ENCODE measurements around the gene GNB1L. TPM values are rescaled to one million over a fixed set of nuclear protein-coding genes. Genes with fewer than 3 reads are reported as not detected.

GNB1L gene
- total RNA-seq, 1 experiment from 2014 or later: 15.8 TPM

DNA sequence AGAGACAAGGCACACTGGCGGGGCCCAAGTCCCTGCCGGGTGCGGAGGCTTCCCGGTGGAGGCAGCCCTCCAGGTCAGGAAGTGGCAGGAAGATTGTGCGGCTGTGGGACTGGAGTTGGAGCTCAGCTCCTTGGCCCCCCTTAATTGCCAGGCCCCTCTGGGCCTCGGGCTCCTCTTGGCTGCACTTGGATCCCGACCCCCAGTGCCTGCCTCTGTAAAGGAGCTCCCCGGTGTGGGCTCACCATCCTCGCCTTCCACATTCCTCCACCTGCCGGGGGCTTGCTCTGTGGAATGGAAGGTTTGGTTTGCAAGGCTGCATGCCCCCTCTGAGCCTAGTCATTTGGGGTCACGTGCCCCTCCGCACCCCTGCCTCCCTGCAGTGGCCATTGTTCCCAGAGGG lies 48.8 kb upstream of the GNB1L start:
- no peaks in the 10 kb centered on the region for H3K9me3 Mint-ChIP-seq (ENCODE audit: unreplicated experiment)
- CTCF ChIA-PET: interaction anchor here (1.1 kb wide), 1 partner anchor 173 kb away, joined by 3 read pairs; no protein-coding TSS in a partner anchor
- no peaks in the 10 kb centered on the region for H3K4me1 Mint-ChIP-seq (ENCODE audit: low read depth, unreplicated experiment)
- intact Hi-C loops (cut with micrococcal nuclease; ENCODE audit: unreplicated experiment): no loop called here
- no peaks in the 10 kb centered on the region for H3K27me3 Mint-ChIP-seq (ENCODE audit: insufficient read depth, unreplicated experiment)
- POLR2A ChIA-PET: no interaction called here
- Histone ChIP-seq H3K4me1 (no peaks in the 10 kb centered on the region), H3K9me3 (no peaks in the 10 kb centered on the region), H3K36me3 (ENCODE audit: control insufficient read depth, insufficient read depth, low read length) (no peaks in the 10 kb centered on the region), H3K27me3 (replicated peaks; ENCODE audit: control insufficient read depth, insufficient read depth, low read length) (no peaks in the 10 kb centered on the region), H3K4me3 (ENCODE audit: low read depth, low read length) (no peak overlapping the region)
- no peak for DNase-seq
- no peaks in the 10 kb centered on the region for H3K36me3 Mint-ChIP-seq (ENCODE audit: insufficient read depth, unreplicated experiment)
- TF ChIP-seq, protein P1, sequence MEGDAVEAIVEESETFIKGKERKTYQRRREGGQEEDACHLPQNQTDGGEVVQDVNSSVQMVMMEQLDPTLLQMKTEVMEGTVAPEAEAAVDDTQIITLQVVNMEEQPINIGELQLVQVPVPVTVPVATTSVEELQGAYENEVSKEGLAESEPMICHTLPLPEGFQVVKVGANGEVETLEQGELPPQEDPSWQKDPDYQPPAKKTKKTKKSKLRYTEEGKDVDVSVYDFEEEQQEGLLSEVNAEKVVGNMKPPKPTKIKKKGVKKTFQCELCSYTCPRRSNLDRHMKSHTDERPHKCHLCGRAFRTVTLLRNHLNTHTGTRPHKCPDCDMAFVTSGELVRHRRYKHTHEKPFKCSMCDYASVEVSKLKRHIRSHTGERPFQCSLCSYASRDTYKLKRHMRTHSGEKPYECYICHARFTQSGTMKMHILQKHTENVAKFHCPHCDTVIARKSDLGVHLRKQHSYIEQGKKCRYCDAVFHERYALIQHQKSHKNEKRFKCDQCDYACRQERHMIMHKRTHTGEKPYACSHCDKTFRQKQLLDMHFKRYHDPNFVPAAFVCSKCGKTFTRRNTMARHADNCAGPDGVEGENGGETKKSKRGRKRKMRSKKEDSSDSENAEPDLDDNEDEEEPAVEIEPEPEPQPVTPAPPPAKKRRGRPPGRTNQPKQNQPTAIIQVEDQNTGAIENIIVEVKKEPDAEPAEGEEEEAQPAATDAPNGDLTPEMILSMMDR (IDR thresholded peaks at IDR 0.05; ENCODE audit: insufficient read depth in 1 of 2, low read depth in 1 of 2, low read length in 1 of 2, severe bottlenecking in 1 of 2, unreplicated experiment in 1 of 2): no peak
- H3K4me3 Mint-ChIP-seq (ENCODE audit: unreplicated experiment): no peak overlapping the region
- BruUV-seq (replicated peaks): no TSS peak
- no peak overlapping the region for H3K27ac Mint-ChIP-seq (ENCODE audit: unreplicated experiment)

DNA sequence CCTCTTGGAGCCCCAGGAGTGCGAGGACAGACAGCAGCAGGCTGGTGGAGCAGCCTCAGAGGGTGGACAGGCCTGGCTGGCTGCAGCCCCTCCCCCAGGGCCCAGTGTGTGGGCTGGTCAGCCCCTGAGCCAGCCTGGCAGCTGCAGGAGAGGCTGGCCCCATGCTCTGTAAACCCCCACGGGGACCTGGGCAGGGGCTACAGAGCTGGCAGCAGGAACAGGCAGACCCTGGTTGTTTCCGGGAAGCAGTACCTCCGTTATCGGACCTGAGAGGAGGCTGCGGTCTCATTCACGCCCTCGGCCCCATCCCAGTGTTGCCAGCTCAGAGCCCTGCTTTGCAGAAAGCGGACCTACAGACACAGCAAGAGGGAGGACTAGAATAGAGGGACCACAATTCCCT lies 48.4 kb upstream of the GNB1L start:
- Mint-ChIP-seq H3K4me3 (ENCODE audit: unreplicated experiment) (no peak overlapping the region), H3K9me3 (ENCODE audit: unreplicated experiment) (no peaks in the 10 kb centered on the region), H3K4me1 (ENCODE audit: low read depth, unreplicated experiment) (no peaks in the 10 kb centered on the region), H3K27me3 (ENCODE audit: insufficient read depth, unreplicated experiment) (no peaks in the 10 kb centered on the region), H3K36me3 (ENCODE audit: insufficient read depth, unreplicated experiment) (no peaks in the 10 kb centered on the region), H3K27ac (ENCODE audit: unreplicated experiment) (no peak overlapping the region)
- no peaks in the 10 kb centered on the region for H3K4me1 ChIP-seq
- H3K9me3 ChIP-seq: no peaks in the 10 kb centered on the region
- TF ChIP-seq, protein P1 (IDR thresholded peaks at IDR 0.05; ENCODE audit: insufficient read depth in 1 of 2, low read depth in 1 of 2, low read length in 1 of 2, severe bottlenecking in 1 of 2, unreplicated experiment in 1 of 2): no peak
- no TSS peak for BruUV-seq (replicated peaks)
- no peak overlapping the region for H3K4me3 ChIP-seq (ENCODE audit: low read depth, low read length)
- CTCF ChIA-PET: interaction anchor here (1.1 kb wide), 1 partner anchor 172 kb away, joined by 3 read pairs; no protein-coding TSS in a partner anchor
- POLR2A ChIA-PET: no interaction called here
- intact Hi-C loops (cut with micrococcal nuclease; ENCODE audit: unreplicated experiment): no loop called here
- DNase-seq: no peak
- no peaks in the 10 kb centered on the region for H3K27me3 ChIP-seq (replicated peaks; ENCODE audit: control insufficient read depth, insufficient read depth, low read length)
- no peaks in the 10 kb centered on the region for H3K36me3 ChIP-seq (ENCODE audit: control insufficient read depth, insufficient read depth, low read length)

DNA sequence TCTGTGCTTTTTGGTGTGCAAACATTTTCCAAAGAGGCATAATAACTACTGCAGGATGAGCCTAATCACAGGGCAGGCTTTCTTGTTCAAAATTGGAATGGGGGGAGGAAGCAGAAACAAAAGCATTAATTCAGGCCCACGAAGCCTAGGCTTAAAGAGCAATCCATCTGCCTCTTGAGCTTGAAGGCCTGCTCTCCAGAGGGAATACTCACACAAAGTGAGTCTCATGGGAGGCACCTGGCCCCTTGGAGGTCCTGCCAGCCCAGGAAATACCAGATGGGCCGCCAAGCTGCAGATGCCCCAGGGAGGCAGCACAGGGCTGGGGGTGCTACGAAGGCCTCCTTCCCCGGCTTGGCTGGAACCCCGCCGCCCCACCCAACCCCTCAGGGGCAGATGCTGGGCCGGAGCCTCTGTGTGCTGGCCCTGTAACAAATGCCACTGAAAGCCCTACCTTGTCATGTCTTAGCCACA lies 47.6 kb upstream of the GNB1L start:
- TF ChIP-seq, protein P1 (IDR thresholded peaks at IDR 0.05; ENCODE audit: insufficient read depth in 1 of 2, low read depth in 1 of 2, low read length in 1 of 2, severe bottlenecking in 1 of 2, unreplicated experiment in 1 of 2): no peak
- Mint-ChIP-seq H3K27me3 (ENCODE audit: insufficient read depth, unreplicated experiment) (no peaks in the 10 kb centered on the region), H3K4me3 (ENCODE audit: unreplicated experiment) (no peak overlapping the region), H3K36me3 (ENCODE audit: insufficient read depth, unreplicated experiment) (peaks cover 3% of the 10 kb centered on the region), H3K27ac (ENCODE audit: unreplicated experiment) (no peak overlapping the region), H3K4me1 (ENCODE audit: low read depth, unreplicated experiment) (no peaks in the 10 kb centered on the region), H3K9me3 (ENCODE audit: unreplicated experiment) (no peaks in the 10 kb centered on the region)
- H3K36me3 ChIP-seq (ENCODE audit: control insufficient read depth, insufficient read depth, low read length): no peaks in the 10 kb centered on the region
- ChIA-PET POLR2A (no interaction called here), CTCF (no interaction called here)
- H3K9me3 ChIP-seq: no peaks in the 10 kb centered on the region
- intact Hi-C loops (cut with micrococcal nuclease; ENCODE audit: unreplicated experiment): no loop called here
- no peaks in the 10 kb centered on the region for H3K27me3 ChIP-seq (replicated peaks; ENCODE audit: control insufficient read depth, insufficient read depth, low read length)
- no peaks in the 10 kb centered on the region for H3K4me1 ChIP-seq
- DNase-seq: no peak
- no TSS peak for BruUV-seq (replicated peaks)
- no peak overlapping the region for H3K4me3 ChIP-seq (ENCODE audit: low read depth, low read length)
